Esophagus muscularis mucosa (tissue), 4 donors: ENCODE results near the gene SLC31A2.
A peak's percentile ranks its signal among the peaks of the same experiment; 100 is the strongest.

ENCODE experiments used
- CTCF ChIP-seq, 3 experiments: fragments of 200-600 bp in 2 of 3; fragments of 450-650 bp in 1 of 3; sonication (generic) in 2 of 3; IDR thresholded peaks; one replicate each; pipeline ENCODE4 v1.5.1; 2017 to 2019; ENCODE audit warnings: antibody characterized with exemption in 3 of 3, mild to moderate bottlenecking in 2 of 3, moderate library complexity in 1 of 3
- EP300 ChIP-seq: sonication (generic); formaldehyde crosslinking; IDR thresholded peaks from one replicate; pipeline ENCODE4 v1.6.1; 2017; ENCODE audit warnings: antibody characterized with exemption
- POLR2A ChIP-seq: fragments of 450-650 bp; IDR thresholded peaks from one replicate; pipeline ENCODE4 v1.6.1; 2017; ENCODE audit warnings: antibody characterized with exemption, moderate library complexity, mild to moderate bottlenecking, low read depth
- POLR2AphosphoS5 ChIP-seq, 2 donors: sonication (generic); formaldehyde crosslinking; IDR thresholded peaks; one replicate each; pipeline ENCODE4 v1.6.1; 2017; ENCODE audit warnings: antibody characterized with exemption in 2 of 2

- TF ChIP-seq CTCF (IDR thresholded peaks at IDR 0.05) (no peak), POLR2A (no peak), POLR2AphosphoS5 (IDR thresholded peaks at IDR 0.05) (peak; percentile 70 to 78), EP300 (no peak)
These were observed 37.3 kb downstream of the SLC31A2 start for GRCh38 chr9:113187929-113188595.
